GM23338 (cell line): ENCODE results near the gene RNF157. TPM values are rescaled to one million over a fixed set of nuclear protein-coding genes. Genes with fewer than 3 reads are reported as not detected.

Source experiments
- ATAC-seq: fragments of 200-7000 bp; cut with Tn5 transposase; 3 replicates; pipeline ENCODE4 v1.9.1; 2020
- DNase-seq: peaks from one replicate; pipeline ENCODE4 v3.0.0-alpha.2; 2015; ENCODE audit warnings: low spot score
- H2AFZ ChIP-seq: fragments of 200-600 bp; sonication (generic); 2 replicates; pipeline ENCODE4 v1.8.0; 2016; ENCODE audit warnings: antibody characterized with exemption, mild to moderate bottlenecking, moderate library complexity
- H3F3A ChIP-seq: fragments of 200-600 bp; sonication (generic); replicated peaks from 2 replicates; pipeline ENCODE4 v1.8.0; 2017; ENCODE audit warnings: antibody characterized with exemption, mixed run types, low read depth
- H3K27ac ChIP-seq: fragments of 200-600 bp; sonication (generic); 2 replicates; pipeline ENCODE4 v1.6.1; 2016; ENCODE audit warnings: low read depth
- H3K27me3 ChIP-seq: fragments of 200-600 bp; sonication (generic); 2 replicates; pipeline ENCODE4 v1.8.0; 2016; ENCODE audit warnings: mild to moderate bottlenecking, mixed run types, moderate library complexity; ENCODE audit not compliant: insufficient read depth
- H3K36me3 ChIP-seq: fragments of 200-600 bp; sonication (generic); 2 replicates; pipeline ENCODE4 v1.8.0; 2016; ENCODE audit warnings: mild to moderate bottlenecking; ENCODE audit not compliant: insufficient read depth
- H3K4me1 ChIP-seq: fragments of 200-600 bp; sonication (generic); 2 replicates; pipeline ENCODE4 v1.8.0; 2016; ENCODE audit warnings: mild to moderate bottlenecking, moderate library complexity; ENCODE audit not compliant: insufficient read depth
- H3K4me2 ChIP-seq: fragments of 200-600 bp; sonication (generic); 2 replicates; pipeline ENCODE4 v1.7.1; 2017; ENCODE audit warnings: mixed run types
- H3K4me3 ChIP-seq: fragments of 200-600 bp; sonication (generic); 2 replicates; pipeline ENCODE4 v1.6.1; 2016; ENCODE audit warnings: mixed run types
- H3K79me2 ChIP-seq: fragments of 200-600 bp; sonication (generic); replicated peaks from 2 replicates; pipeline ENCODE4 v1.8.0; 2017; ENCODE audit warnings: mild to moderate bottlenecking; ENCODE audit not compliant: insufficient read depth
- H3K9me2 ChIP-seq: fragments of 200-600 bp; sonication (generic); 2 replicates; pipeline ENCODE4 v1.8.0; 2017; ENCODE audit not compliant: insufficient read depth
- H4K20me1 ChIP-seq: fragments of 200-600 bp; sonication (generic); replicated peaks from 2 replicates; pipeline ENCODE4 v1.8.0; 2017; ENCODE audit warnings: mild to moderate bottlenecking; ENCODE audit not compliant: insufficient read depth
- H3K27ac Mint-ChIP-seq: 2 replicates; pipeline ENCODE4 v1.8.0; 2020; ENCODE audit warnings: inconsistent platforms, mild to moderate bottlenecking, moderate library complexity, mixed read lengths
- H3K27me3 Mint-ChIP-seq: 3 replicates; pipeline ENCODE4 v1.8.0; 2022; ENCODE audit warnings: low read depth, mild to moderate bottlenecking, moderate library complexity, mixed read lengths, inconsistent platforms; ENCODE audit not compliant: insufficient read depth, poor library complexity
- H3K36me3 Mint-ChIP-seq: 3 replicates; pipeline ENCODE4 v1.8.0; 2021; ENCODE audit warnings: low read depth, mild to moderate bottlenecking, inconsistent platforms, moderate library complexity, mixed read lengths
- H3K4me1 Mint-ChIP-seq: 3 replicates; pipeline ENCODE4 v1.8.0; 2020; ENCODE audit warnings: mild to moderate bottlenecking, inconsistent platforms, mixed read lengths
- H3K4me3 Mint-ChIP-seq: 3 replicates; pipeline ENCODE4 v1.8.0; 2021; ENCODE audit warnings: moderate library complexity, mild to moderate bottlenecking, inconsistent platforms, mixed read lengths
- H3K9me3 Mint-ChIP-seq: 3 replicates; pipeline ENCODE4 v1.8.0; 2020; ENCODE audit warnings: moderate library complexity, mild to moderate bottlenecking, inconsistent platforms, mixed read lengths
- CREB1 ChIP-seq: fragments of 250-450 bp; sonication (Bioruptor Pico); IDR thresholded peaks from 2 replicates; pipeline ENCODE4 v1.5.0; 2020; ENCODE audit warnings: low read depth, mild to moderate bottlenecking, moderate library complexity
- CTCF ChIP-seq, 2 experiments: fragments of 200-600 bp in 1 of 2; sonication (generic) in 1 of 2; conservative IDR thresholded peaks; 2 replicates each; pipeline versions ENCODE4 v1.5.1 to v1.6.1; 2016 to 2017; ENCODE audit warnings: antibody characterized with exemption in 2 of 2, low read depth in 2 of 2, mild to moderate bottlenecking in 2 of 2, moderate library complexity in 1 of 2
- ETS1 ChIP-seq: IDR thresholded peaks from 2 replicates; pipeline ENCODE4 v1.6.1; 2016; ENCODE audit warnings: antibody characterized with exemption
- EZH2 ChIP-seq: fragments of 200-600 bp; sonication (generic); IDR thresholded peaks from one replicate; pipeline ENCODE4 v1.8.0; 2017; ENCODE audit warnings: antibody characterized with exemption, mild to moderate bottlenecking, low read depth; ENCODE audit not compliant: unreplicated experiment
- EZH2phosphoT487 ChIP-seq: fragments of 200-600 bp; sonication (generic); IDR thresholded peaks from one replicate; pipeline ENCODE4 v1.8.1; 2018; ENCODE audit warnings: antibody characterized with exemption; ENCODE audit not compliant: unreplicated experiment
- NANOG ChIP-seq: IDR thresholded peaks from 2 replicates; pipeline ENCODE4 v1.6.1; 2016; ENCODE audit warnings: antibody characterized with exemption, borderline replicate concordance
- REST ChIP-seq: IDR thresholded peaks from one replicate; pipeline ENCODE4 v1.6.1; 2018; ENCODE audit warnings: antibody characterized with exemption; ENCODE audit not compliant: unreplicated experiment
- STAT1 ChIP-seq: IDR thresholded peaks from one replicate; pipeline ENCODE4 v1.6.1; 2016; ENCODE audit warnings: antibody characterized with exemption; ENCODE audit not compliant: unreplicated experiment
- ZNF114 ChIP-seq: fragments of 250-450 bp; sonication (Bioruptor Pico); IDR thresholded peaks from 2 replicates; pipeline ENCODE4 v1.5.0; 2020; ENCODE audit warnings: mild to moderate bottlenecking, moderate library complexity
- polyA plus RNA-seq: library from polyadenylated mRNA; unstranded; fragments of >200 nt; fragmentation: Nextera tagmentation; extraction: Ambion mirVana; gene quantifications from 2 replicates; pipeline ENCODE4 v1.2.1, GENCODE V29; 2016
- total RNA-seq: library from RNA; depleted of rRNA; stranded (reverse); fragments of >200 nt; shearing (Covaris generic); gene quantifications from 2 replicates; pipeline ENCODE4 v1.2.3, GENCODE V29; 2014

Gene RNF157
- total and polyA plus RNA-seq, 2 experiments from 2014 or later: 7.8 to 11.7 TPM

- Mint-ChIP-seq H3K9me3 (no peaks in the 10 kb centered on the region), H3K27me3 (peaks cover 63% of the 10 kb centered on the region), H3K36me3 (no peaks in the 10 kb centered on the region; the same call in 2 of the 3 replicates), H3K4me1 (peaks cover 65% of the 10 kb centered on the region), H3K4me3 (peak overlapping the region; percentile 82), H3K27ac (no peak overlapping the region)
- Histone ChIP-seq H3K27me3 (peaks cover 68% of the 10 kb centered on the region), H3K36me3 (no peaks in the 10 kb centered on the region), H3K27ac (no peak overlapping the region), H3K4me1 (peaks cover 68% of the 10 kb centered on the region), H2AFZ (no peak overlapping the region), H3K4me2 (peak overlapping the region; percentile 91), H4K20me1 (no peaks in the 10 kb centered on the region), H3K4me3 (peak overlapping the region; percentile 85; the same call in 1 of the 2 replicates), H3K79me2 (no peaks in the 10 kb centered on the region), H3K9me2 (no peaks in the 10 kb centered on the region), H3F3A (peaks cover 41% of the 10 kb centered on the region)
- ATAC-seq (no peak), DNase-seq (peak; percentile 18)
- TF ChIP-seq EZH2phosphoT487 (no peak), ETS1 (no peak), CTCF (conservative IDR thresholded peaks at IDR 0.05; ENCODE audit: low read depth in 2 of 2) (no peak), ZNF114 (CRISPR knock-in tag) (no peak), STAT1 (no peak)
These were observed 97.7 kb downstream of the RNF157 start for GRCh38 chr17:76142585-76143041.

- Histone ChIP-seq H3K4me1 (peaks cover 73% of the 10 kb centered on the region), H3K4me3 (peak overlapping the region; percentile 85), H3K79me2 (no peaks in the 10 kb centered on the region), H4K20me1 (no peaks in the 10 kb centered on the region), H3K36me3 (no peaks in the 10 kb centered on the region), H2AFZ (no peak overlapping the region), H3F3A (peaks cover 40% of the 10 kb centered on the region), H3K27me3 (peaks cover 73% of the 10 kb centered on the region), H3K27ac (no peak overlapping the region), H3K9me2 (no peaks in the 10 kb centered on the region), H3K4me2 (peak overlapping the region; percentile 91)
- H3K9me3 Mint-ChIP-seq: no peaks in the 10 kb centered on the region
- no peak overlapping the region for H3K27ac Mint-ChIP-seq
- H3K4me1 Mint-ChIP-seq: peaks cover 64% of the 10 kb centered on the region
- ATAC-seq (no peak), DNase-seq (peak; percentile 40)
- TF ChIP-seq ETS1: no peak
- no peak for TF ChIP-seq CREB1 (CRISPR knock-in tag)
- no peak for TF ChIP-seq EZH2
- no peak for TF ChIP-seq REST
- no peak for TF ChIP-seq ZNF114 (CRISPR knock-in tag)
- no peak for TF ChIP-seq NANOG
- peak overlapping the region; percentile 82 for H3K4me3 Mint-ChIP-seq
- peaks cover 67% of the 10 kb centered on the region for H3K27me3 Mint-ChIP-seq
- H3K36me3 Mint-ChIP-seq: no peaks in the 10 kb centered on the region; the same call in 2 of the 3 replicates
These were observed 98.2 kb downstream of the RNF157 start for GRCh38 chr17:76142039-76142584.
